Measurements from ENCODE around the gene NECTIN1. TPM values are rescaled to one million over a fixed set of nuclear protein-coding genes. Genes with fewer than 3 reads are reported as not detected.
A peak's percentile ranks its signal among the peaks of the same experiment; 100 is the strongest.

NECTIN1 gene
- under 1 TPM in 2 of 3 donors, not detected in 1; 0.41 to 0.52 TPM for polyA plus RNA-seq

- H3K27me3 Mint-ChIP-seq (ENCODE audit: low read depth in 3 of 3): peaks cover 15 to 22% (median 20%) of the 10 kb centered on the region in 3 donors
- no peaks in the 10 kb centered on the region for H3K9me3 Mint-ChIP-seq
- peak within 1 kb of the TSS; percentile 92 to 97 (median 93) for H3K4me3 Mint-ChIP-seq
- H3K27ac Mint-ChIP-seq: peak within 1 kb of the TSS in 5 of 6 donors; percentile 68 to 87 (median 79)
- peak; percentile 81 to 85 (median 83) for DNase-seq
- H3K4me1 Mint-ChIP-seq: peaks cover 8 to 22% of the 10 kb centered on the region in 2 donors
- no peaks in the 10 kb centered on the region for H3K36me3 Mint-ChIP-seq
These were observed at the start of gene NECTIN1 for GRCh38 chr11:119728651-119729580. Gene NECTIN1, minus strand, starts transcription at chr11:119729200. Its CDS starts 647 bp downstream, at chr11:119728553.

- Mint-ChIP-seq H3K27ac (no peak overlapping the region), H3K4me1 (no peaks in the 10 kb centered on the region), H3K36me3 (no peaks in the 10 kb centered on the region), H3K9me3 (no peaks in the 10 kb centered on the region), H3K4me3 (no peak overlapping the region), H3K27me3 (ENCODE audit: low read depth in 3 of 3) (peaks cover 4 to 20% (median 8%) of the 10 kb centered on the region in 3 donors)
- no peak for DNase-seq
These were observed 49.6 kb upstream of the NECTIN1 start for GRCh38 chr11:119778391-119779194.

- H3K9me3 Mint-ChIP-seq: no peaks in the 10 kb centered on the region
- H3K27ac Mint-ChIP-seq: no peak overlapping the region
- no peaks in the 10 kb centered on the region for H3K4me1 Mint-ChIP-seq
- DNase-seq: no peak
- H3K27me3 Mint-ChIP-seq (ENCODE audit: low read depth in 3 of 3): peaks cover 4 to 20% (median 8%) of the 10 kb centered on the region in 3 donors
- H3K36me3 Mint-ChIP-seq: no peaks in the 10 kb centered on the region
- no peak overlapping the region for H3K4me3 Mint-ChIP-seq
These were observed 48.9 kb upstream of the NECTIN1 start for GRCh38 chr11:119777940-119778339.

GRCh38 chr11:119776651-119777050, 47.7 kb upstream of the NECTIN1 start:
- Mint-ChIP-seq H3K27me3 (ENCODE audit: low read depth in 3 of 3) (peaks cover 5 to 15% (median 8%) of the 10 kb centered on the region in 3 donors), H3K36me3 (no peaks in the 10 kb centered on the region), H3K4me1 (no peaks in the 10 kb centered on the region), H3K4me3 (no peak overlapping the region), H3K27ac (no peak overlapping the region), H3K9me3 (no peaks in the 10 kb centered on the region)
- DNase-seq: no peak

- Mint-ChIP-seq H3K36me3 (no peaks in the 10 kb centered on the region), H3K27me3 (ENCODE audit: low read depth in 3 of 3) (peaks cover 5 to 16% (median 8%) of the 10 kb centered on the region in 3 donors), H3K4me3 (no peak overlapping the region), H3K9me3 (no peaks in the 10 kb centered on the region), H3K27ac (no peak overlapping the region), H3K4me1 (no peaks in the 10 kb centered on the region)
- DNase-seq: no peak
These were observed 47.1 kb upstream of the NECTIN1 start for GRCh38 chr11:119776031-119776636.

GRCh38 chr11:119774172-119774763, 45.3 kb upstream of the NECTIN1 start:
- no peak overlapping the region for H3K4me3 Mint-ChIP-seq
- H3K36me3 Mint-ChIP-seq: no peaks in the 10 kb centered on the region
- no peaks in the 10 kb centered on the region for H3K4me1 Mint-ChIP-seq
- peak in 1 of 3 donors; percentile 3 for DNase-seq
- peaks cover 8 to 16% (median 11%) of the 10 kb centered on the region in 3 donors for H3K27me3 Mint-ChIP-seq (ENCODE audit: low read depth in 3 of 3)
- H3K9me3 Mint-ChIP-seq: no peaks in the 10 kb centered on the region
- H3K27ac Mint-ChIP-seq: no peak overlapping the region

GRCh38 chr11:119772641-119773415, 43.8 kb upstream of the NECTIN1 start:
- peaks cover 0 to 5% (median 0%) of the 10 kb centered on the region in 6 donors for H3K9me3 Mint-ChIP-seq
- no peaks in the 10 kb centered on the region for H3K36me3 Mint-ChIP-seq
- H3K4me3 Mint-ChIP-seq: no peak overlapping the region
- peaks cover 8 to 16% (median 15%) of the 10 kb centered on the region in 3 donors for H3K27me3 Mint-ChIP-seq (ENCODE audit: low read depth in 3 of 3)
- no peak overlapping the region for H3K27ac Mint-ChIP-seq
- no peaks in the 10 kb centered on the region for H3K4me1 Mint-ChIP-seq
- no peak for DNase-seq

GRCh38 chr11:119772076-119772475, 43.1 kb upstream of the NECTIN1 start:
- Mint-ChIP-seq H3K27ac (no peak overlapping the region), H3K4me1 (no peaks in the 10 kb centered on the region)

GRCh38 chr11:119771172-119771770, 42.3 kb upstream of the NECTIN1 start:
- no peaks in the 10 kb centered on the region for H3K4me1 Mint-ChIP-seq
- no peak overlapping the region for H3K27ac Mint-ChIP-seq
- no peak overlapping the region for H3K4me3 Mint-ChIP-seq
- no peaks in the 10 kb centered on the region for H3K36me3 Mint-ChIP-seq
- peaks cover 3 to 16% (median 11%) of the 10 kb centered on the region in 3 donors for H3K27me3 Mint-ChIP-seq (ENCODE audit: low read depth in 3 of 3)
- H3K9me3 Mint-ChIP-seq: peaks cover 0 to 6% (median under 1%) of the 10 kb centered on the region in 6 donors
- no peak for DNase-seq

More at GRCh38 chr11:119772076-119772475, 43.1 kb upstream of the NECTIN1 start:
- no peak for DNase-seq
- Mint-ChIP-seq H3K27me3 (ENCODE audit: low read depth in 3 of 3) (peaks cover 8 to 16% (median 13%) of the 10 kb centered on the region in 3 donors), H3K4me3 (no peak overlapping the region), H3K36me3 (no peaks in the 10 kb centered on the region), H3K9me3 (peaks cover 0 to 6% (median 0%) of the 10 kb centered on the region in 6 donors)

GRCh38 chr11:119765628-119766027, 36.6 kb upstream of the NECTIN1 start:
- H3K27me3 Mint-ChIP-seq (ENCODE audit: low read depth in 3 of 3): peaks cover 8 to 12% (median 11%) of the 10 kb centered on the region in 3 donors
- H3K27ac Mint-ChIP-seq: no peak overlapping the region
- H3K4me1 Mint-ChIP-seq: peaks cover 5 to 6% of the 10 kb centered on the region in 2 donors
- peaks cover 0 to 6% (median under 1%) of the 10 kb centered on the region in 6 donors for H3K9me3 Mint-ChIP-seq
- no peak for DNase-seq
- no peak overlapping the region for H3K4me3 Mint-ChIP-seq
- H3K36me3 Mint-ChIP-seq: no peaks in the 10 kb centered on the region

- Mint-ChIP-seq H3K9me3 (peaks cover 0 to 6% (median under 1%) of the 10 kb centered on the region in 6 donors), H3K4me3 (no peak overlapping the region), H3K4me1 (peaks cover 5 to 6% of the 10 kb centered on the region in 2 donors), H3K27me3 (ENCODE audit: low read depth in 3 of 3) (peaks cover 6 to 12% (median 8%) of the 10 kb centered on the region in 3 donors), H3K36me3 (no peaks in the 10 kb centered on the region), H3K27ac (peak overlapping the region in 1 of 6 donors; percentile 17)
- no peak for DNase-seq
These were observed 35.3 kb upstream of the NECTIN1 start for GRCh38 chr11:119764108-119764868.
